Stimulated activated CD4-positive, alpha-beta T cell treated with anti-CD3 and anti-CD28 coated beads, TNF-alpha, amount 100 ng/mL, for 48 hours (primary cell): ENCODE results near the gene ANKRD13D.

Experiments used
- DNase-seq, 3 donors: peaks; one replicate each; pipeline ENCODE4 v3.0.0-alpha.2; 2020; ENCODE audit warnings: low read depth in 3 of 3

The ANKRD13D gene

GRCh38 chr11:67302571-67303131 lies 13.5 kb downstream of the ANKRD13D start:
- no peak for DNase-seq

- no peak for DNase-seq
Observed at GRCh38 chr11:67303132-67303834, 14.2 kb downstream of the ANKRD13D start, which contains the start of gene SSH3. Gene SSH3 (plus strand): TSS chr11:67303530. CDS start chr11:67303626, 96 bp downstream.

- no peak for DNase-seq
Observed at GRCh38 chr11:67303835-67304411, 14.8 kb downstream of the ANKRD13D start.

DNA sequence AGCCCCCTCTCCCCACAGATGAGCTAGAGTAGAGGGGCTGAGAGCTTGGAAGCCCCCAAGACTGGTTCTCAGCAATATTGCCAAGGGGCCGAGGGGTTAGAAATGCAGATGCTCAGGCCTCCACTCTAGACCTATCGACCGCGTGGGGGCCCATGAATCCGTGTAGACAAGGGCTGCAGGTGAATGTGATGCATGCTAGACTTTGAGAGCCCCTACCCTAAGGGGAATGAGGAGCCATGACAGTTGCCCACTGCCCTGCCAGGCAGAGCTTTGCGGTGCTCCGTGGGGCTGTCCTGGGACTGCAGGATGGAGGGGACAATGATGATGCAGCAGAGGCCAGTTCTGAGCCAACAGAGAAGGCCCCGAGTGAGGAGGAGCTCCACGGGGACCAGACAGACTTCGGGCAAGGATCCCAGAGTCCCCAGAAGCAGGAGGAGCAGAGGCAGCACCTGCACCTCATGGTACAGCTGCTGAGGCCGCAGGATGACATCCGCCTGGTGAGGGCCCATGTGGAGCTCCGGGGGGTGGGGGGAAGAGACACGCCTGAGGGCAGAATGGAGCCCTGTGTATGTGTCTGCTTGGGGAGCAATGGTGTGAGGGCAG lies 15.5 kb downstream of the ANKRD13D start:
- DNase-seq = no peak

DNA sequence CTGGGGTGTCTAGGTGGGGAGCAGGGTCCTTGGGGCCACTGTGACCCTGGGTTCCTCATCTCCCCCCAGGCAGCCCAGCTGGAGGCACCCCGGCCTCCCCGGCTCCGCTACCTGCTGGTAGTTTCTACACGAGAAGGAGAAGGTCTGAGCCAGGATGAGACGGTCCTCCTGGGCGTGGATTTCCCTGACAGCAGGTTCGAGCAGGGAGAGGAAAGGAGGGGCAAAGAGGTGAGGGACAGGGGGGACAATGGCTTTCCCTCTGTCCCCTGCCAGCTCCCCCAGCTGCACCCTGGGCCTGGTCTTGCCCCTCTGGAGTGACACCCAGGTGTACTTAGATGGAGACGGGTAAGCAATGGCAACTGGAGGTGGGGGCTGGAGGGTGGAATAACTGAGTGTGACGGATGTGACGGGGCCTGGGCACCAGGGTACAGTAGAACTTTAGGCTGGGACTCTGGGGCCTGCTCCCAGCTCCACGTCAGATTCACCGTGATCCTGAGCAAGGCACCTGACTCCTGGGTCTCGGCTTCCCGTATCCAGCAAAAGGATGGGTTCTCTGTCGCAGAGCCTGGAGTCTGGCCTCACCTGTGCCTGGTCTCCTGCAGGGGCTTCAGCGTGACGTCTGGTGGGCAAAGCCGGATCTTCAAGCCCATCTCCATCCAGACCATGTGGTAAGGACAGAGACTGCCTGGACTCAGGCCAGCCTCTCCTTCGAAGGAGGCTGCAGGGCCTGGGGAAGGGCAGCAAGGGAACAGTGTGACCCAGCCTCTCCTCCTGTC lies 17.9 kb downstream of the ANKRD13D start:
- no peak for DNase-seq

DNA sequence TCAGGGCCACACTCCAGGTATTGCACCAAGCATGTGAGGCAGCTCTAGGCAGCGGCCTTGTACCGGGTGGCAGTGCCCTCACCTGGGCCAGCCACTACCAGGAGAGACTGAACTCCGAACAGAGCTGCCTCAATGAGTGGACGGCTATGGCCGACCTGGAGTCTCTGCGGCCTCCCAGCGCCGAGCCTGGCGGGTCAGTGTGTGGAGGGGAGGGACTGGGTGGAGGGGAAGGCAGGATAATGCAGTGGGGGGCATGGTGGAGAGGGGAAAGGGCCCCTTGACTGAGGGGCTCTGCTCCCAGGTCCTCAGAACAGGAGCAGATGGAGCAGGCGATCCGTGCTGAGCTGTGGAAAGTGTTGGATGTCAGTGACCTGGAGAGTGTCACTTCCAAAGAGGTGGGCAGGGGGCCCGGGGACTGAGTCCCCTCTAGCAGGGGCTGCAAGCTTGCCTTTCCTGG lies 18.5 kb downstream of the ANKRD13D start:
- no peak for DNase-seq

- DNase-seq = no peak
Observed at GRCh38 chr11:67308031-67308866, 19.1 kb downstream of the ANKRD13D start.

DNA sequence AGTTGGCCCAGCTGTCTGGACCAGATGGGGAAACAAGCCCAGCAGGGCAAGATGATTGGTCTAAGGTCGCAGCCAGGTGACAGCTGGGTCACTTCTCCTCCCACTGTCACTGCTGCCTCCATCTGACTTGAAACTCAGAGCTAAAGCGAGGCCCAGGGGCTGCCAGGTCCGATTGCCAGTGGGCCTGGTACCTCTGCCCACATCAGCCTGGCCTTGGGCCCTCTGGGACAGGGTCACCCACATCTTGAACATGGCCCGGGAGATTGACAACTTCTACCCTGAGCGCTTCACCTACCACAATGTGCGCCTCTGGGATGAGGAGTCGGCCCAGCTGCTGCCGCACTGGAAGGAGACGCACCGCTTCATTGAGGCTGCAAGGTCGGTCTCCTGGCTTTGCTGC lies 20.1 kb downstream of the ANKRD13D start:
- DNase-seq = no peak

- no peak for DNase-seq
Observed at GRCh38 chr11:67309661-67310061, 20.6 kb downstream of the ANKRD13D start.

DNA sequence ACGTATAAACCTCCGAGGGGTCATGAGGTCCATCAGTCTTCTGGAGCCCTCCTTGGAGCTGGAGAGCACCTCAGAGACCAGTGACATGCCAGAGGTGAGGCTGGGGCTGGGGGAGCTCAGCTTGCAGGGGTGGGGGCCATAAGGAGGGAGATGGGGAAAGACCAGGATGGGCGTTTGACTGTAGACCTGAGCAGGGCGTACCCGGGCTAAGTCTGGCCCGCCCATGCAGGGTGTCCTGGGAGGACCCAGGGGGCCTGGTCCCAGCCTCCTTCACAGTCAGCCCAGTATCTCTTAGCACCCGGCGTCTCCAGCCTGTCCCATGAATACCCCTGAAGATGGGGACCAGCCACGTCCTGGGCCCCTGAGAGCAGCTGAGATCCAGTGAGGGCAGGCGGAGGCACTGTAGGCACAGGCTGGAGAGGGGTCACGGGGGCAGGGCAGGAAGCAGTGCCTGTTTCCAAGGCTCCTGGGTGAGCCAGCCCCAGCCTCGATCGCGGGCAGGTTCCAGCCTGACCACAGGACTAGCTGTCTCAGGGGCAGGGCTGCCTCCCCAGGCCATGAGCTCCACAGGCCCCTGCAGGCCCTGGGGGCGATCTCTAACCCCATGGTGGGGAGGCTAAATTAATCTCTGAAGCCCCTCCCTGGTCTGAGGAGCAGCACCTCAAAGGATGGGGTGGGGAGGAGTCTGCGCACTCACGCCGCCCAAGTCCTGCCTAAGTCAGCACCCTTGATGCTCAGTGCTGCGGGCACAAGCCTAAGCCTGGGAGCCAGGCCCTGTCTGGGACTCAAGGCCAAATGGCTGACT lies 21.3 kb downstream of the ANKRD13D start:
- DNase-seq = no peak

- no peak for DNase-seq
Observed at GRCh38 chr11:67311051-67311555, 22.0 kb downstream of the ANKRD13D start.

- no peak for DNase-seq
Observed at GRCh38 chr11:67311556-67312082, 22.5 kb downstream of the ANKRD13D start.

DNA sequence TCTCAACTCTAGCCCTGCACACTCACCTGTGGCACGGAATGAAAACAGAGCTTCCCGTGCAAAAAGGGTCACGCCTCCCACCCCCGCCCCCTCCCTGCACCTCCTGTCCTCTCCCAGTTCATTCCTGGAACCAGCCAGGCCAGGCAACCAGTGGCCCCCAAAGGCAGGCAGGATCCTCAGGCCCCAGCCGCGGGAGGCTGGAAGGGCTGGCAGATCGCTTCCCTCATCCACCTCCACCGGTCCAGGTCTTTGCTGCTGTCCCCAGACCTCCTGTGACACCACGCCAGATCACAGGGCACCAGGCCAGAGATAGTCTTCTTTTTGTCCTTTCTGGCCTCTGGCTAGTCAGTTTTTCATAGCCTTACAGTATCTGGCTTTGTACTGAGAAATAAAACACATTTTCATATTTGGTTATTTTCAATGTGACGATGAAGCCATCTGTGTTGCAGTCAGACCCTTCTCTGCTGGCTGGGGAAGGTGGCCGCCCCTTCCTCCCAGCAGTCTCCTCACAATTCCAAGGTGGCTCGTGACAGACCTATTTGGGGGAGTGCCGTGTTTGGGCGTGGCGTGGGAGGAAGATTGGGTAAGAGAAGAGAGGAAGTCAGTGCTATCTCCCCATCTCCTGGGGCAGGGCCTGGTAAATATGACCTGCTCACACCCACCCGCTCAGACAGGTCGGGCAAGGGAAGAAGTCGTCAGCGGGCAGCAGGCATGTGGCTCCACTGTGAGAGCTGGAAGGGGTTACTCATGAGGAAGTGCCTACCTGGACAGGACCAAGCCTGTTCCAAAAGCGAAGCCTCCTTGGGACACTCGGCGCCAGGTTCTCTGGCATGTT lies 23.3 kb downstream of the ANKRD13D start:
- DNase-seq = no peak

GRCh38 chr11:67313125-67313890 lies 24.2 kb downstream of the ANKRD13D start:
- DNase-seq = no peak

- no peak for DNase-seq
Observed at GRCh38 chr11:67314218-67314617, 25.1 kb downstream of the ANKRD13D start.

DNA sequence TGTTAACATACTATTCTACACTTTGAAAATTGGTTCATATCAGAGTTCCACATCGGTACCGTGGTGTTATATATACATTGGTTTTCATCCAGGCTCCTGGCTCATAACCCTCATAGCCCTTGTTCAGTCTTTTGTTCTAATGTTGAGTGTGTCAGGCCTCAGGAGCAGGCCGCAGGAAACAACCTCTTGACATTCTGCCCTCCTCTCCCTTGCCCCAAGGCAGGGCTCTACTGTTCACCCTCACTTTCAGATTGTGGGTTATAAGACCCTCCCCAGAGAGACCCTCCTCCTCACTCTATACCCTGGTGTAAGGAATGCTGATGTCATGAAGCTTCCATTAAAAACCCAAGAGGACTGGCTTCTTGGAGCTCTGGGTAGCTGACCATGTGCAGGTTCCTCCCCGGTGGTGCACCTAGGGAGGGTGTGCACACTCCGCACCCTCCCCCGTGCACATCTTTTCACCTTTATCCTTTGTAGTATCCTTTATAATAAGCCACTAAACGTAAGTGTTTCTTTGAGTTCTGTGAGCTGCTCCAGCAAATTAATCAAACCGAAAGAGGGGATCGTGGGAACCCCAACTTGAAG lies 26.3 kb downstream of the ANKRD13D start:
- no peak for DNase-seq

GRCh38 chr11:67316882-67317204 lies 27.7 kb downstream of the ANKRD13D start:
- DNase-seq = no peak
